Right lobe of liver (tissue), 4 donors: Measurements from ENCODE around the gene C2.

Experiments used
- POLR2A ChIP-seq: fragments of 450-650 bp; IDR thresholded peaks from one replicate; pipeline ENCODE4 v1.6.1; 2017; ENCODE audit warnings: antibody characterized with exemption, mild to moderate bottlenecking
- TF ChIP-seq, protein P1 (sequence below), 4 donors: fragments of 200-600 bp in 3 of 4; fragments of 450-650 bp in 1 of 4; IDR thresholded peaks; one replicate each; pipeline versions ENCODE4 v1.5.1 to v1.8.0; 2016 to 2022; ENCODE audit warnings: antibody characterized with exemption in 4 of 4, mild to moderate bottlenecking in 2 of 4
- donor health status: DM: no; HTN: no; CAD: no.
- donor health status: DM: no; HTN: no; CAD: no.
- donor health status: DM: no; HTN: yes; CAD: no.

DNA sequence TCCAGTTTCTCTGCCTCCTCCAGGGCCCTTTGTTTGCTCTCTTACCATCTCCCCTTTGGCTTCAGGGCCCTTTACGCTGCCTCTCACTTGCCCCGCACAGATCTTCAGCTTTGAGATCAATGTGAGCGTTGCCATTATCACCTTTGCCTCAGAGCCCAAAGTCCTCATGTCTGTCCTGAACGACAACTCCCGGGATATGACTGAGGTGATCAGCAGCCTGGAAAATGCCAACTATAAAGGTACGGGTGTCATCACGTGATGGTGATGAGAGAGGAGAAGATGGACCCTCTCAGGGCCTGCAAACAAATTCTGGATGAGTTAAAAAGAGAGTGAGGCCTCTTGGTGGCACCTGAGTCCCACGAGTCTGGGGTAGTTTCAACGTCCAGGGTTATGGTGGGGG is 8.3 kb downstream of the C2 start:
- no peak for TF ChIP-seq POLR2A
- TF ChIP-seq, protein P1, sequence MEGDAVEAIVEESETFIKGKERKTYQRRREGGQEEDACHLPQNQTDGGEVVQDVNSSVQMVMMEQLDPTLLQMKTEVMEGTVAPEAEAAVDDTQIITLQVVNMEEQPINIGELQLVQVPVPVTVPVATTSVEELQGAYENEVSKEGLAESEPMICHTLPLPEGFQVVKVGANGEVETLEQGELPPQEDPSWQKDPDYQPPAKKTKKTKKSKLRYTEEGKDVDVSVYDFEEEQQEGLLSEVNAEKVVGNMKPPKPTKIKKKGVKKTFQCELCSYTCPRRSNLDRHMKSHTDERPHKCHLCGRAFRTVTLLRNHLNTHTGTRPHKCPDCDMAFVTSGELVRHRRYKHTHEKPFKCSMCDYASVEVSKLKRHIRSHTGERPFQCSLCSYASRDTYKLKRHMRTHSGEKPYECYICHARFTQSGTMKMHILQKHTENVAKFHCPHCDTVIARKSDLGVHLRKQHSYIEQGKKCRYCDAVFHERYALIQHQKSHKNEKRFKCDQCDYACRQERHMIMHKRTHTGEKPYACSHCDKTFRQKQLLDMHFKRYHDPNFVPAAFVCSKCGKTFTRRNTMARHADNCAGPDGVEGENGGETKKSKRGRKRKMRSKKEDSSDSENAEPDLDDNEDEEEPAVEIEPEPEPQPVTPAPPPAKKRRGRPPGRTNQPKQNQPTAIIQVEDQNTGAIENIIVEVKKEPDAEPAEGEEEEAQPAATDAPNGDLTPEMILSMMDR (IDR thresholded peaks at IDR 0.05) = no peak
